Sigmoid colon (tissue), 7 donors: Measurements from ENCODE around the gene RELN. TPM values are rescaled to one million over a fixed set of nuclear protein-coding genes. Genes with fewer than 3 reads are reported as not detected.

ENCODE experiments used
- DNase-seq: peaks from one replicate; pipeline ENCODE4 v3.0.0-alpha.2; 2019
- H3K27ac ChIP-seq, 4 donors: fragments of 200-600 bp; sonication (generic); one replicate each; pipeline ENCODE4 v1.5.1; 2016 to 2019; ENCODE audit warnings: mild to moderate bottlenecking in 1 of 4
- H3K27me3 ChIP-seq, 3 donors: fragments of 200-600 bp; sonication (generic); one replicate each; pipeline ENCODE4 v1.5.1; 2019; ENCODE audit warnings: mild to moderate bottlenecking in 1 of 3
- H3K36me3 ChIP-seq, 4 donors: fragments of 200-600 bp; sonication (generic); one replicate each; pipeline ENCODE4 v1.5.1; 2016 to 2019
- H3K4me1 ChIP-seq, 4 donors: fragments of 200-600 bp; sonication (generic); one replicate each; pipeline ENCODE4 v1.5.1; 2017 to 2019
- H3K4me3 ChIP-seq, 4 donors: fragments of 200-600 bp; sonication (generic); one replicate each; pipeline ENCODE4 v1.5.1; 2017 to 2019; ENCODE audit warnings: mild to moderate bottlenecking in 2 of 4, moderate library complexity in 1 of 4
- H3K9me3 ChIP-seq, 4 donors: fragments of 200-600 bp in 3 of 4; sonication (generic) in 3 of 4; one replicate each; pipeline versions ENCODE4 v1.5.1 to v1.6.1; 2013 to 2019
- CTCF ChIP-seq, 4 experiments: fragments of 450-650 bp in 3 of 4; fragments of 200-600 bp in 1 of 4; IDR thresholded peaks; one replicate each; pipeline ENCODE4 v1.5.1; 2016 to 2019; ENCODE audit warnings: antibody characterized with exemption in 4 of 4, mild to moderate bottlenecking in 3 of 4, moderate library complexity in 2 of 4
- EP300 ChIP-seq, 4 donors: sonication (generic); formaldehyde crosslinking; IDR thresholded peaks; one replicate each; pipeline ENCODE4 v1.6.1; 2017; ENCODE audit warnings: antibody characterized with exemption in 4 of 4
- POLR2A ChIP-seq, 2 donors: fragments of 450-650 bp; IDR thresholded peaks; one replicate each; pipeline ENCODE4 v1.6.1; 2016; ENCODE audit warnings: antibody characterized with exemption in 2 of 2, mild to moderate bottlenecking in 2 of 2, moderate library complexity in 2 of 2
- POLR2AphosphoS5 ChIP-seq, 4 donors: sonication (generic); formaldehyde crosslinking; IDR thresholded peaks; one replicate each; pipeline ENCODE4 v1.6.1; 2017; ENCODE audit warnings: antibody characterized with exemption in 4 of 4
- WGBS, 2 donors: extraction: QIAGEN DNeasy Blood & Tissue Kit; methylation state at CpG; one replicate each; pipeline ENCODE4 v1.1.7; 2013; 5-methylcytosine and 5-hydroxymethylcytosine counted together
- intact Hi-C: fragments of 100-400 bp; cut with DNase I; formaldehyde crosslinking; loops from one replicate; pipeline ENCODE4 v1.15.1; 2023
- polyA plus RNA-seq, 3 donors: library from polyadenylated mRNA; stranded (reverse); fragments of 200-250 nt; gene quantifications; one replicate each; pipeline ENCODE4 v1.2.3, GENCODE V29; 2013
- total RNA-seq, 4 donors: library from RNA; depleted of rRNA; stranded (reverse); fragments of >200 nt; gene quantifications; one replicate each; pipeline ENCODE4 v1.1.0, GENCODE V29; 2016
- donor health status: healthy with polysubstance abuse.
- donor health status: Bipolar disorder and iron deficiency.
- donor health status: healthy.

Gene RELN
- total and polyA plus RNA-seq, 7 donors = under 0.01 to 9.2 (median 4.3) TPM; not detected in 1

- Histone ChIP-seq H3K4me1 (no peaks in the 10 kb centered on the region), H3K9me3 (no peaks in the 10 kb centered on the region), H3K36me3 (no peaks in the 10 kb centered on the region), H3K27me3 (no peaks in the 10 kb centered on the region), H3K4me3 (no peak overlapping the region), H3K27ac (no peak overlapping the region)
- intact Hi-C loops = no loop called here
- no peak for TF ChIP-seq POLR2AphosphoS5 (IDR thresholded peaks at IDR 0.05)
- no peak for TF ChIP-seq CTCF (IDR thresholded peaks at IDR 0.05)
- TF ChIP-seq POLR2A (IDR thresholded peaks at IDR 0.05) = no peak
- no peak for TF ChIP-seq EP300 (IDR thresholded peaks at IDR 0.05)
- DNase-seq = no peak
- 87 to 88% methylated on average over 6 of the region's 6 CpGs for WGBS, 2 donors
Observed at GRCh38 chr7:103944230-103944900, 45.1 kb downstream of the RELN start.

GRCh38 chr7:103941976-103942375 is 47.5 kb downstream of the RELN start:
- H3K36me3 ChIP-seq = no peaks in the 10 kb centered on the region
- no peaks in the 10 kb centered on the region for H3K9me3 ChIP-seq
- H3K4me1 ChIP-seq = no peaks in the 10 kb centered on the region
- TF ChIP-seq POLR2AphosphoS5 (IDR thresholded peaks at IDR 0.05) = no peak
- no peak for TF ChIP-seq CTCF (IDR thresholded peaks at IDR 0.05)
- no peak for DNase-seq
- H3K4me3 ChIP-seq = no peak overlapping the region
- no peak overlapping the region for H3K27ac ChIP-seq
- H3K27me3 ChIP-seq = no peaks in the 10 kb centered on the region
- WGBS, 2 donors = 69 to 87% methylated on average over 3 of the region's 3 CpGs
- intact Hi-C loops = no loop called here

GRCh38 chr7:103940382-103941268 is 48.8 kb downstream of the RELN start:
- H3K9me3 ChIP-seq = no peaks in the 10 kb centered on the region
- no peak for DNase-seq
- 68 to 72% methylated on average over 6 of the region's 6 CpGs for WGBS, 2 donors
- no peaks in the 10 kb centered on the region for H3K27me3 ChIP-seq
- H3K27ac ChIP-seq = no peak overlapping the region
- H3K4me1 ChIP-seq = no peaks in the 10 kb centered on the region
- H3K36me3 ChIP-seq = no peaks in the 10 kb centered on the region
- TF ChIP-seq POLR2A (IDR thresholded peaks at IDR 0.05) = no peak
- TF ChIP-seq EP300 (IDR thresholded peaks at IDR 0.05) = no peak
- TF ChIP-seq CTCF (IDR thresholded peaks at IDR 0.05) = no peak
- TF ChIP-seq POLR2AphosphoS5 (IDR thresholded peaks at IDR 0.05) = no peak
- H3K4me3 ChIP-seq = no peak overlapping the region
- intact Hi-C loops = no loop called here

GRCh38 chr7:103937680-103938079 is 51.8 kb downstream of the RELN start:
- H3K4me3 ChIP-seq = no peak overlapping the region
- no peak for DNase-seq
- intact Hi-C loops = no loop called here
- H3K36me3 ChIP-seq = no peaks in the 10 kb centered on the region
- no peaks in the 10 kb centered on the region for H3K27me3 ChIP-seq
- H3K27ac ChIP-seq = no peak overlapping the region
- TF ChIP-seq EP300 (IDR thresholded peaks at IDR 0.05) (no peak), CTCF (IDR thresholded peaks at IDR 0.05) (no peak), POLR2A (IDR thresholded peaks at IDR 0.05) (no peak)
- H3K4me1 ChIP-seq = no peaks in the 10 kb centered on the region
- WGBS, 2 donors = 78 to 83% methylated on average over 3 of the region's 3 CpGs
- H3K9me3 ChIP-seq = no peaks in the 10 kb centered on the region
